ENCODE measurements around the gene ADGRB3. TPM values are rescaled to one million over a fixed set of nuclear protein-coding genes. Genes with fewer than 3 reads are reported as not detected.

Gene ADGRB3
- polyA plus RNA-seq, 3 donors: 0.04 to 0.23 (median 0.05) TPM

GRCh38 chr6:69129046-69129445 lies 494.0 kb downstream of the ADGRB3 start:
- no peaks in the 10 kb centered on the region for H3K4me1 ChIP-seq (ENCODE audit: control insufficient read depth in 1 of 2, insufficient read depth in 2 of 2, low read length in 2 of 2)
- no peak for DNase-seq
- no peak overlapping the region for H2AFZ ChIP-seq (ENCODE audit: insufficient read depth, low read depth, low read length, poor library complexity, severe bottlenecking)
- H3K4me3 Mint-ChIP-seq: no peak overlapping the region
- intact Hi-C loops (cut with micrococcal nuclease): no loop called here
- H3K9ac ChIP-seq (ENCODE audit: insufficient read depth, low read length, poor library complexity, severe bottlenecking): no peak overlapping the region
- no peaks in the 10 kb centered on the region for H3K4me1 Mint-ChIP-seq
- peaks cover 0 to 6% (median 4%) of the 10 kb centered on the region in 7 donors for H3K9me3 Mint-ChIP-seq
- H4K20me1 ChIP-seq (ENCODE audit: insufficient read depth, low read length): no peaks in the 10 kb centered on the region
- WGBS (ENCODE audit: insufficient coverage): no CpG with 5 or more reads among the region's 1 CpG
- no peaks in the 10 kb centered on the region for H3K36me3 Mint-ChIP-seq
- H3K4me2 ChIP-seq (replicated peaks; ENCODE audit: extremely low read depth, low read length, poor library complexity, severe bottlenecking): no peak overlapping the region
- no peaks in the 10 kb centered on the region for H3K36me3 ChIP-seq (replicated peaks in 1 of 2; ENCODE audit: control insufficient read depth in 1 of 2, insufficient read depth in 2 of 2, low read length in 2 of 2)
- H3K9me3 ChIP-seq (replicated peaks in 1 of 2; ENCODE audit: control insufficient read depth in 1 of 2, insufficient read depth in 1 of 2, low read length in 2 of 2): no peaks in the 10 kb centered on the region
- H3K79me2 ChIP-seq (ENCODE audit: insufficient read depth, low read length): no peaks in the 10 kb centered on the region
- H3K27me3 Mint-ChIP-seq (ENCODE audit: low read depth in 3 of 3): no peaks in the 10 kb centered on the region
- no peaks in the 10 kb centered on the region for H3K27me3 ChIP-seq (ENCODE audit: control insufficient read depth in 2 of 2, insufficient read depth in 2 of 2, low read length in 2 of 2)
- no peak overlapping the region for H3K27ac Mint-ChIP-seq
- no peak overlapping the region for H3K4me3 ChIP-seq (replicated peaks in 1 of 3; ENCODE audit: low read depth in 2 of 3, low read length in 3 of 3)
- TF ChIP-seq CTCF (IDR thresholded peaks at IDR 0.05): no peak
- no peak overlapping the region for H3K27ac ChIP-seq (ENCODE audit: low read depth in 1 of 2, low read length in 2 of 2)

GRCh38 chr6:69135927-69136326 lies 500.8 kb downstream of the ADGRB3 start:
- Mint-ChIP-seq H3K4me1 (no peaks in the 10 kb centered on the region), H3K9me3 (peaks cover 0 to 7% (median 2%) of the 10 kb centered on the region in 7 donors), H3K27me3 (ENCODE audit: low read depth in 3 of 3) (no peaks in the 10 kb centered on the region), H3K4me3 (no peak overlapping the region), H3K36me3 (no peaks in the 10 kb centered on the region), H3K27ac (no peak overlapping the region)
- Histone ChIP-seq H3K4me1 (ENCODE audit: control insufficient read depth in 1 of 2, insufficient read depth in 2 of 2, low read length in 2 of 2) (no peaks in the 10 kb centered on the region), H3K79me2 (ENCODE audit: insufficient read depth, low read length) (no peaks in the 10 kb centered on the region), H3K27ac (ENCODE audit: low read depth in 1 of 2, low read length in 2 of 2) (no peak overlapping the region), H3K4me2 (replicated peaks; ENCODE audit: extremely low read depth, low read length, poor library complexity, severe bottlenecking) (no peak overlapping the region), H4K20me1 (ENCODE audit: insufficient read depth, low read length) (no peaks in the 10 kb centered on the region), H2AFZ (ENCODE audit: insufficient read depth, low read depth, low read length, poor library complexity, severe bottlenecking) (no peak overlapping the region), H3K9me3 (replicated peaks in 1 of 2; ENCODE audit: control insufficient read depth in 1 of 2, insufficient read depth in 1 of 2, low read length in 2 of 2) (no peaks in the 10 kb centered on the region), H3K4me3 (replicated peaks in 1 of 3; ENCODE audit: low read depth in 2 of 3, low read length in 3 of 3) (no peak overlapping the region), H3K9ac (ENCODE audit: insufficient read depth, low read length, poor library complexity, severe bottlenecking) (no peak overlapping the region), H3K27me3 (ENCODE audit: control insufficient read depth in 2 of 2, insufficient read depth in 2 of 2, low read length in 2 of 2) (no peaks in the 10 kb centered on the region), H3K36me3 (replicated peaks in 1 of 2; ENCODE audit: control insufficient read depth in 1 of 2, insufficient read depth in 2 of 2, low read length in 2 of 2) (no peaks in the 10 kb centered on the region)
- no CpG with 5 or more reads among the region's 1 CpG for WGBS (ENCODE audit: insufficient coverage)
- intact Hi-C loops (cut with micrococcal nuclease): no loop called here
- no peak for DNase-seq
- no peak for TF ChIP-seq CTCF (IDR thresholded peaks at IDR 0.05)
